AG09309 (cell line): ENCODE measurements around the gene PARM1.

Source experiments
- DNase-seq: peaks from one replicate; pipeline ENCODE4 v3.0.0-alpha.2; 2010; ENCODE audit warnings: low read depth
- H3K4me3 ChIP-seq: 2 replicates; pipeline ENCODE4 v1.5.1; 2011; ENCODE audit warnings: mild to moderate bottlenecking, low read depth, low read length, moderate library complexity; ENCODE audit not compliant: control insufficient read depth
- TF ChIP-seq, protein P1 (sequence below): IDR thresholded peaks from 2 replicates; pipeline ENCODE4 v1.5.1; 2011; ENCODE audit warnings: mild to moderate bottlenecking, low read depth, low read length, inconsistent platforms; ENCODE audit not compliant: insufficient read depth, control insufficient read depth; ENCODE audit errors: missing control alignments

PARM1 gene

DNA sequence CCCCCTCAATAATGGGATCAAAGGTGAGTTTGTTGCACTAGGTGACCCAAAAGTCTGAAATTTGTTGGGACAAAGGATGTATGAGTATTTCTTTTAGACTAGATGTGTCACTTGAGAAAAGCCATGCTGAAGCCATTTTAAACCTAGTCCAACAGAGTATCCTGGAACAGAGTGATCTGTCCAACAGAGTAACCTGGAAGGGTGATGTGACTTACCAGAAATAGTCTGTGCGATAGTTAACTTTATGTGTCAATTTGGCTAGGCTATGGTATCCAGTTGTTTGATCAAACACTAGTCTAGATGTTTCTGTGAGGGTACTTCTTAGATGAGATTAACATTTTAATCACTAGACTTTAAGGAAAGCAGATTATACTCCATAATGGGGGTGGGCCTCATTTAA is 154.5 kb downstream of the PARM1 start:
- TF ChIP-seq, protein P1, sequence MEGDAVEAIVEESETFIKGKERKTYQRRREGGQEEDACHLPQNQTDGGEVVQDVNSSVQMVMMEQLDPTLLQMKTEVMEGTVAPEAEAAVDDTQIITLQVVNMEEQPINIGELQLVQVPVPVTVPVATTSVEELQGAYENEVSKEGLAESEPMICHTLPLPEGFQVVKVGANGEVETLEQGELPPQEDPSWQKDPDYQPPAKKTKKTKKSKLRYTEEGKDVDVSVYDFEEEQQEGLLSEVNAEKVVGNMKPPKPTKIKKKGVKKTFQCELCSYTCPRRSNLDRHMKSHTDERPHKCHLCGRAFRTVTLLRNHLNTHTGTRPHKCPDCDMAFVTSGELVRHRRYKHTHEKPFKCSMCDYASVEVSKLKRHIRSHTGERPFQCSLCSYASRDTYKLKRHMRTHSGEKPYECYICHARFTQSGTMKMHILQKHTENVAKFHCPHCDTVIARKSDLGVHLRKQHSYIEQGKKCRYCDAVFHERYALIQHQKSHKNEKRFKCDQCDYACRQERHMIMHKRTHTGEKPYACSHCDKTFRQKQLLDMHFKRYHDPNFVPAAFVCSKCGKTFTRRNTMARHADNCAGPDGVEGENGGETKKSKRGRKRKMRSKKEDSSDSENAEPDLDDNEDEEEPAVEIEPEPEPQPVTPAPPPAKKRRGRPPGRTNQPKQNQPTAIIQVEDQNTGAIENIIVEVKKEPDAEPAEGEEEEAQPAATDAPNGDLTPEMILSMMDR: no peak
- no peak for DNase-seq
- H3K4me3 ChIP-seq: no peak overlapping the region

DNA sequence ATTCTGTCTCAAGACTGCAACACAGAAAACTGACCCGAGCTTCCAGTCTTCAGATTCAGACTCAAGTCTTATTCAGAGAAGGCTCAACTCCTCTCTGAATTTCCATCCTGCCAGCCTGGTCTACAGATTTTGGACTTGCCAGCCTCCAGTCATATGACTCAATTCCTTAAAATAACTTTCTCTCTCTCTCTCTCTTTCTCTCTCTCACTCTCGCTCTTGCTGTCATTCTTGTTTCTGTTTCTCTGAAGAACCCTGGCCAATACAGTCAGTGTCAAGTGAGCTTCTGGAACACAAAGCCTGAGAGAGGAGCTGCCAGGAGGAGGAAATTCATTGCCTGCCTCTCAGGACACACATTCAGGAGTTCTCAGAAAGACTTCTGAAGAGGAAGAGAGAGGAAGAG is 154.9 kb downstream of the PARM1 start:
- DNase-seq: no peak
- TF ChIP-seq, protein P1: no peak
- no peak overlapping the region for H3K4me3 ChIP-seq

DNA sequence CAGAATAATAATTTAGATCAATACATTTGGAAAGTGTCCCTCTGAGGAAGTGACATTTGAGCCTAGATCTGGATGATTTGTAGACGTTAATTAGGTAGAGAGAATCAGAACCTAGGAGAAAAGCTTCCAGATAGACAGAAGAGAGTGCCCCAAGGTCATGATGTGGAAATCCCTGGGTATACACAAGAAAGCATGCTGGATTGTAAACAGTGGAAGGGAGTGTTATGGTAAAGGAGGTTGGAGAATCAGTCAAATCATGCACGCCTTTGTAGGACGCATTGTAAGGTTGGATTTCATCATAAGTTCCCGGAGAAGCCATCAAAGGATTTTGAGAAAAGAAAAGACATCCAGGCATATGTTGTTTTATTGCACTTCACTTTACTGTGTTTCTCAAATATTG is 156.3 kb downstream of the PARM1 start:
- DNase-seq: no peak
- TF ChIP-seq, protein P1: no peak
- H3K4me3 ChIP-seq: no peak overlapping the region

DNA sequence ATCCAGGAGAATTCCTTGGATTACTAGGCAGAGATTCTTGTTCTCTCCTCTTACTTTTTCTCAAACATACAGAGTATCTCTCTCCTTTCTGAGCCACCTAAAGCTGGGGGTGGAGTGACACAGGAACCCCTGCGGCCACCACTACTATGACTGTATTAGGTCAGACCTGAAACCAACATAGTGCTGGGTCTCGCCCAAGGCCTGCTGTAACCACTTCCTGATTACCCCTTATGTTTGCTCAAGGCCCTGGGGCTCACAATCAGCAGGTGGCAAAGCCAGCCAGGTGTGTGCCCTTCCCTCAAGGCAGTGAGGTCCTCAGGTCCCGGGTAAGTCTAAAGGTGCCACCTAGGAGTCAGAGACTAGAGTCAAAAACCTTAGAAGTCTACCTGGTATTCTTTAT is 166.4 kb downstream of the PARM1 start:
- TF ChIP-seq, protein P1: no peak
- DNase-seq: no peak
- H3K4me3 ChIP-seq: no peak overlapping the region
